ENCODE results near the gene PIAS1. TPM values are rescaled to one million over a fixed set of nuclear protein-coding genes. Genes with fewer than 3 reads are reported as not detected.

Gene PIAS1
- total RNA-seq, 1 experiment from 2014 or later: 29.7 TPM

DNA sequence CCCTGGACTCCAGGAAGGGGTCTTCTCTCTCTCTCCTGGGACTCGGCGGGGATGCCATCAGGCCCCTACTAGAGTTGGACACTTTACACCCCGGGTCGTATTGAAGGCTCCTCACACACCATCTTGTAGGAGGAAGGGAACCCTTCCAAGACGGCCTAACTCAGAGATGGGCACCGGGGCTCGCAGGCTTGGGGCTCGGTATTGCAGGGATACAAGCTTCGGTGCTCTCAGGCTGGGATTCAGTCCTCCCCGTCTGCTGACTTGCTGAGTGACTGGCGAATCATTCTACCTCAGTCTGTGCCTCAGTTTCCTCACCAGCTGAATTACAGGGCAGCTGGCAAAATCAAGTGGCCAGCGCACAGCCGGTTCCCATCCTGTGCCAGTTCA, 151.4 kb downstream of the PIAS1 start (continued):
- TF ChIP-seq GRHL2 (CRISPR knock-in tag; IDR thresholded peaks at IDR 0.05; ENCODE audit: insufficient replicate concordance, severe bottlenecking): no peak
- TF ChIP-seq, protein P1, sequence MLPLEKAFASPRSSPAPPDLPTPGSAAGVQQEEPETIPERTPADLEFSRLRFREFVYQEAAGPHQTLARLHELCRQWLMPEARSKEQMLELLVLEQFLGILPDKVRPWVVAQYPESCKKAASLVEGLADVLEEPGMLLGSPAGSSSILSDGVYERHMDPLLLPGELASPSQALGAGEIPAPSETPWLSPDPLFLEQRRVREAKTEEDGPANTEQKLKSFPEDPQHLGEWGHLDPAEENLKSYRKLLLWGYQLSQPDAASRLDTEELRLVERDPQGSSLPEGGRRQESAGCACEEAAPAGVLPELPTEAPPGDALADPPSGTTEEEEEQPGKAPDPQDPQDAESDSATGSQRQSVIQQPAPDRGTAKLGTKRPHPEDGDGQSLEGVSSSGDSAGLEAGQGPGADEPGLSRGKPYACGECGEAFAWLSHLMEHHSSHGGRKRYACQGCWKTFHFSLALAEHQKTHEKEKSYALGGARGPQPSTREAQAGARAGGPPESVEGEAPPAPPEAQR (CRISPR knock-in tag; IDR thresholded peaks at IDR 0.05): no peak

DNA sequence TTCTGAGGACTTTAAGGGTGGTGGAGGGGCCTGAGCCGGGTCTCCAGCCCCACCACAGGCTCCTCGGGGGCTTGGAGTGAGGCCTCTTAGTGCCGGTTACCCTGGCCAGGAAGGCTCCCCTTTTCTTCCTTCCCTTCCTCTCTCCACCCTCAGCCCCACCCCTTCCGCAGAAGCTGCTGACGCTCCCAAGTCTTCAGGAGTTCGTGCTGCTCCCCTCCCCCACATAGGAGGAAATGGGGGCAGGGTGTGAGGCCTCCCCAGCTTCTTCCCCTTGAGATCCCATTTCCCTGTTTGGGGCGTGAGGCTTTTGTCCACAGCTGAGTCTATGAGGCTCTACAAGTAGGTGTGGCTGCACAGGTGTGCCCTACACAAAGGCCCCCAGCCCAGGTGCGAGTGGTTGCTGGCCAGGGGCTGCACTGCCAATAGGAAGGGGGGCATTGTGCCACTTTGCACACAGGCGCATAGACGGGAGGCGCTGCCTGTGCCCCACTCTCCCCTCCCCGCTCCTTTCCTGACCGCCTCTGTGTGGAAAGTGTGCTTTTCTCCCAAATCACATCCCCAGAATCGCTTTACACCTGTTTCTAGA, 151.9 kb downstream of the PIAS1 start:
- peak; percentile 65 for ATAC-seq
- Mint-ChIP-seq H3K27ac (peak overlapping the region; percentile 92), H3K36me3 (no peaks in the 10 kb centered on the region), H3K4me3 (peak overlapping the region; percentile 12; the same call in 1 of the 2 replicates), H3K9me3 (no peaks in the 10 kb centered on the region), H3K4me1 (peaks cover 42% of the 10 kb centered on the region), H3K27me3 (ENCODE audit: low read depth) (no peaks in the 10 kb centered on the region)
- ChIA-PET POLR2A (interaction anchor here (0.6 to 1.3 kb wide), 3 partner anchors 14 to 53 kb away, joined by 3 to 8 read pairs (median 4); no protein-coding TSS in a partner anchor), CTCF (interaction anchor here (0.9 to 3.8 kb wide), 5 partner anchors 11 to 100 kb away, joined by 3 to 25 read pairs (median 3); partner anchors contain the start of gene CLN6)
- peak; percentile 51 for DNase-seq (ENCODE audit: low spot score)
- TF ChIP-seq, protein P2, sequence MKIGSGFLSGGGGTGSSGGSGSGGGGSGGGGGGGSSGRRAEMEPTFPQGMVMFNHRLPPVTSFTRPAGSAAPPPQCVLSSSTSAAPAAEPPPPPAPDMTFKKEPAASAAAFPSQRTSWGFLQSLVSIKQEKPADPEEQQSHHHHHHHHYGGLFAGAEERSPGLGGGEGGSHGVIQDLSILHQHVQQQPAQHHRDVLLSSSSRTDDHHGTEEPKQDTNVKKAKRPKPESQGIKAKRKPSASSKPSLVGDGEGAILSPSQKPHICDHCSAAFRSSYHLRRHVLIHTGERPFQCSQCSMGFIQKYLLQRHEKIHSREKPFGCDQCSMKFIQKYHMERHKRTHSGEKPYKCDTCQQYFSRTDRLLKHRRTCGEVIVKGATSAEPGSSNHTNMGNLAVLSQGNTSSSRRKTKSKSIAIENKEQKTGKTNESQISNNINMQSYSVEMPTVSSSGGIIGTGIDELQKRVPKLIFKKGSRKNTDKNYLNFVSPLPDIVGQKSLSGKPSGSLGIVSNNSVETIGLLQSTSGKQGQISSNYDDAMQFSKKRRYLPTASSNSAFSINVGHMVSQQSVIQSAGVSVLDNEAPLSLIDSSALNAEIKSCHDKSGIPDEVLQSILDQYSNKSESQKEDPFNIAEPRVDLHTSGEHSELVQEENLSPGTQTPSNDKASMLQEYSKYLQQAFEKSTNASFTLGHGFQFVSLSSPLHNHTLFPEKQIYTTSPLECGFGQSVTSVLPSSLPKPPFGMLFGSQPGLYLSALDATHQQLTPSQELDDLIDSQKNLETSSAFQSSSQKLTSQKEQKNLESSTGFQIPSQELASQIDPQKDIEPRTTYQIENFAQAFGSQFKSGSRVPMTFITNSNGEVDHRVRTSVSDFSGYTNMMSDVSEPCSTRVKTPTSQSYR (CRISPR knock-in tag; IDR thresholded peaks at IDR 0.05): peak; percentile 93
- TF ChIP-seq ETV6 (CRISPR knock-in tag; IDR thresholded peaks at IDR 0.05) (peak; percentile 83), NR3C1 (CRISPR knock-in tag; conservative IDR thresholded peaks at IDR 0.05; ENCODE audit: low read depth) (no peak), NFE2L1 (CRISPR knock-in tag; IDR thresholded peaks at IDR 0.05) (no peak), SMAD4 (CRISPR knock-in tag; IDR thresholded peaks at IDR 0.05) (no peak), KAT7 (CRISPR knock-in tag; IDR thresholded peaks at IDR 0.05; ENCODE audit: borderline replicate concordance) (no peak), EMX1 (CRISPR knock-in tag; IDR thresholded peaks at IDR 0.05) (no peak), FOXP1 (CRISPR knock-in tag; IDR thresholded peaks at IDR 0.05; ENCODE audit: borderline replicate concordance) (no peak), SP1 (CRISPR knock-in tag; conservative IDR thresholded peaks at IDR 0.05) (0 out of 2 replicates have a peak, but pooled peaks have one; percentile 51)
- TF ChIP-seq, protein P3, sequence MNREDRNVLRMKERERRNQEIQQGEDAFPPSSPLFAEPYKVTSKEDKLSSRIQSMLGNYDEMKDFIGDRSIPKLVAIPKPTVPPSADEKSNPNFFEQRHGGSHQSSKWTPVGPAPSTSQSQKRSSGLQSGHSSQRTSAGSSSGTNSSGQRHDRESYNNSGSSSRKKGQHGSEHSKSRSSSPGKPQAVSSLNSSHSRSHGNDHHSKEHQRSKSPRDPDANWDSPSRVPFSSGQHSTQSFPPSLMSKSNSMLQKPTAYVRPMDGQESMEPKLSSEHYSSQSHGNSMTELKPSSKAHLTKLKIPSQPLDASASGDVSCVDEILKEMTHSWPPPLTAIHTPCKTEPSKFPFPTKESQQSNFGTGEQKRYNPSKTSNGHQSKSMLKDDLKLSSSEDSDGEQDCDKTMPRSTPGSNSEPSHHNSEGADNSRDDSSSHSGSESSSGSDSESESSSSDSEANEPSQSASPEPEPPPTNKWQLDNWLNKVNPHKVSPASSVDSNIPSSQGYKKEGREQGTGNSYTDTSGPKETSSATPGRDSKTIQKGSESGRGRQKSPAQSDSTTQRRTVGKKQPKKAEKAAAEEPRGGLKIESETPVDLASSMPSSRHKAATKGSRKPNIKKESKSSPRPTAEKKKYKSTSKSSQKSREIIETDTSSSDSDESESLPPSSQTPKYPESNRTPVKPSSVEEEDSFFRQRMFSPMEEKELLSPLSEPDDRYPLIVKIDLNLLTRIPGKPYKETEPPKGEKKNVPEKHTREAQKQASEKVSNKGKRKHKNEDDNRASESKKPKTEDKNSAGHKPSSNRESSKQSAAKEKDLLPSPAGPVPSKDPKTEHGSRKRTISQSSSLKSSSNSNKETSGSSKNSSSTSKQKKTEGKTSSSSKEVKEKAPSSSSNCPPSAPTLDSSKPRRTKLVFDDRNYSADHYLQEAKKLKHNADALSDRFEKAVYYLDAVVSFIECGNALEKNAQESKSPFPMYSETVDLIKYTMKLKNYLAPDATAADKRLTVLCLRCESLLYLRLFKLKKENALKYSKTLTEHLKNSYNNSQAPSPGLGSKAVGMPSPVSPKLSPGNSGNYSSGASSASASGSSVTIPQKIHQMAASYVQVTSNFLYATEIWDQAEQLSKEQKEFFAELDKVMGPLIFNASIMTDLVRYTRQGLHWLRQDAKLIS (CRISPR knock-in tag; IDR thresholded peaks at IDR 0.05; ENCODE audit: borderline replicate concordance): no peak
- TF ChIP-seq, protein P4, sequence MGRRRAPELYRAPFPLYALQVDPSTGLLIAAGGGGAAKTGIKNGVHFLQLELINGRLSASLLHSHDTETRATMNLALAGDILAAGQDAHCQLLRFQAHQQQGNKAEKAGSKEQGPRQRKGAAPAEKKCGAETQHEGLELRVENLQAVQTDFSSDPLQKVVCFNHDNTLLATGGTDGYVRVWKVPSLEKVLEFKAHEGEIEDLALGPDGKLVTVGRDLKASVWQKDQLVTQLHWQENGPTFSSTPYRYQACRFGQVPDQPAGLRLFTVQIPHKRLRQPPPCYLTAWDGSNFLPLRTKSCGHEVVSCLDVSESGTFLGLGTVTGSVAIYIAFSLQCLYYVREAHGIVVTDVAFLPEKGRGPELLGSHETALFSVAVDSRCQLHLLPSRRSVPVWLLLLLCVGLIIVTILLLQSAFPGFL (CRISPR knock-in tag; IDR thresholded peaks at IDR 0.05; ENCODE audit: borderline replicate concordance): no peak
- TF ChIP-seq, protein P5, sequence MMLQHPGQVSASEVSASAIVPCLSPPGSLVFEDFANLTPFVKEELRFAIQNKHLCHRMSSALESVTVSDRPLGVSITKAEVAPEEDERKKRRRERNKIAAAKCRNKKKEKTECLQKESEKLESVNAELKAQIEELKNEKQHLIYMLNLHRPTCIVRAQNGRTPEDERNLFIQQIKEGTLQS (CRISPR knock-in tag; conservative IDR thresholded peaks at IDR 0.05): no peak

Data from WTC11 (cell line).